ENCODE measurements around the gene FAM181A. TPM values are rescaled to one million over a fixed set of nuclear protein-coding genes. Genes with fewer than 3 reads are reported as not detected.
A peak's percentile ranks its signal among the peaks of the same experiment; 100 is the strongest.

Gene FAM181A
- total RNA-seq, 4 donors from 2014 or later, result not detected

- Histone ChIP-seq H3K27me3 (no peaks in the 10 kb centered on the region), H3K27ac (peak overlapping the region in 1 of 4 donors; percentile 8), H3K36me3 (no peaks in the 10 kb centered on the region), H3K4me3 (no peak overlapping the region), H3K4me1 (no peaks in the 10 kb centered on the region), H3K9me3 (no peaks in the 10 kb centered on the region)
- DNase-seq, result no peak
- WGBS, 2 donors (ENCODE audit: low coverage in 1 of 2), result 64 to 77% methylated on average over 6 to 7 of the region's 7 CpGs
- intact Hi-C loops (cut with DNase I; ENCODE audit: low total_unique reads) (no loop called here), in situ Hi-C loops (cut with MboI; ENCODE audit: low pct_ligation_motif_present in 1 of 4, low pct_unique_long_range_greater_than_20kb in 1 of 4, low sequenced_read_pairs in 3 of 4) (no loop called here)
- no peak for TF ChIP-seq CTCF (IDR thresholded peaks at IDR 0.05)
- TF ChIP-seq POLR2A (IDR thresholded peaks at IDR 0.05), result no peak
- TF ChIP-seq EP300 (IDR thresholded peaks at IDR 0.05; ENCODE audit: low read depth), result no peak
- no peak for TF ChIP-seq POLR2AphosphoS5 (IDR thresholded peaks at IDR 0.05)
Observed at GRCh38 chr14:93946541-93947090, 19.5 kb downstream of the FAM181A start.

DNA sequence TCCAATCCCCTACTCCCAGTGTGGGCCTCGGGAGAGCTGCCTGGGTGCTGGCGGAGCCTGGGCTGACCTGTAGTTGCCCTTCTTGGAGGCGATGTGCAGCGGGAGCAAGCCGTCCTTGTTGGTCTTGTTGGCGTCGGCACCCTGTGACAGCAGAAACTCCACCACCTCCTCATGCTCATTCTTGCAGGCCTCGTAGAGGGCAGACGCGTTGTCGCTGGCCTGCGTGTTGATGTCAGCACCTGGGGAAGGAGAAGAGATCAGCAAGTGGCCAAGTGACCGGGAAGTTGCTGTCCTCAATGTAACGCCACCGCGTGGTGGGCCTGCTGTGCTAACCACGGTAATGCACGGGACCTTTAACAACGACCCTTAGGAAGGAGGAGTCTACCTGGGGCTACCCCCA lies 20.1 kb downstream of the FAM181A start:
- in situ Hi-C loops (cut with MboI; ENCODE audit: low pct_ligation_motif_present in 1 of 4, low pct_unique_long_range_greater_than_20kb in 1 of 4, low sequenced_read_pairs in 3 of 4), result no loop called here
- 90 to 95% methylated on average over 4 to 13 of the region's 19 CpGs for WGBS, 2 donors (ENCODE audit: low coverage in 1 of 2)
- no peaks in the 10 kb centered on the region for H3K27me3 ChIP-seq
- H3K4me3 ChIP-seq, result no peak overlapping the region
- H3K27ac ChIP-seq, result peak overlapping the region in 1 of 4 donors; percentile 8
- no peaks in the 10 kb centered on the region for H3K4me1 ChIP-seq
- no peaks in the 10 kb centered on the region for H3K9me3 ChIP-seq
- no peaks in the 10 kb centered on the region for H3K36me3 ChIP-seq
- no peak for DNase-seq
- TF ChIP-seq POLR2AphosphoS5 (IDR thresholded peaks at IDR 0.05), result no peak
- TF ChIP-seq POLR2A (IDR thresholded peaks at IDR 0.05), result no peak
- no peak for TF ChIP-seq CTCF (IDR thresholded peaks at IDR 0.05)
- TF ChIP-seq EP300 (IDR thresholded peaks at IDR 0.05; ENCODE audit: low read depth), result no peak
- intact Hi-C loops (cut with DNase I; ENCODE audit: low total_unique reads), result no loop called here

GRCh38 chr14:93949511-93950075 lies 22.4 kb downstream of the FAM181A start:
- in situ Hi-C loops (cut with MboI; ENCODE audit: low pct_ligation_motif_present in 1 of 4, low pct_unique_long_range_greater_than_20kb in 1 of 4, low sequenced_read_pairs in 3 of 4), result no loop called here

More at GRCh38 chr14:93949511-93950075, 22.4 kb downstream of the FAM181A start:
- Histone ChIP-seq H3K4me1 (peaks cover 0 to 10% (median 0%) of the 10 kb centered on the region in 4 donors), H3K27ac (no peak overlapping the region), H3K36me3 (no peaks in the 10 kb centered on the region), H3K4me3 (no peak overlapping the region), H3K9me3 (no peaks in the 10 kb centered on the region), H3K27me3 (no peaks in the 10 kb centered on the region)
- WGBS, 2 donors (ENCODE audit: low coverage in 1 of 2), result 90 to 93% methylated on average over 3 to 13 of the region's 13 CpGs
- no peak for DNase-seq
- intact Hi-C loops (cut with DNase I; ENCODE audit: low total_unique reads), result no loop called here
- TF ChIP-seq CTCF (IDR thresholded peaks at IDR 0.05), result no peak
- TF ChIP-seq POLR2AphosphoS5 (IDR thresholded peaks at IDR 0.05), result no peak
- TF ChIP-seq POLR2A (IDR thresholded peaks at IDR 0.05), result no peak
- no peak for TF ChIP-seq EP300 (IDR thresholded peaks at IDR 0.05; ENCODE audit: low read depth)
